ENCODE results near the gene CXorf58. TPM values are rescaled to one million over a fixed set of nuclear protein-coding genes. Genes with fewer than 3 reads are reported as not detected.
"Not testable (repeated sequence)": the region's sequence is repeated elsewhere in the genome, so short reads cannot be mapped to it uniquely, and the experiment has no call there.

CXorf58 gene
- total RNA-seq, 2 donors from 2014 or later, result not detected

- no peaks in the 10 kb centered on the region for H3K36me3 ChIP-seq (ENCODE audit: control insufficient read depth, insufficient read depth, low read length)
- no peak overlapping the region for H3K9ac ChIP-seq (ENCODE audit: extremely low read depth, low read length, poor library complexity, severe bottlenecking)
- TF ChIP-seq, protein P1, sequence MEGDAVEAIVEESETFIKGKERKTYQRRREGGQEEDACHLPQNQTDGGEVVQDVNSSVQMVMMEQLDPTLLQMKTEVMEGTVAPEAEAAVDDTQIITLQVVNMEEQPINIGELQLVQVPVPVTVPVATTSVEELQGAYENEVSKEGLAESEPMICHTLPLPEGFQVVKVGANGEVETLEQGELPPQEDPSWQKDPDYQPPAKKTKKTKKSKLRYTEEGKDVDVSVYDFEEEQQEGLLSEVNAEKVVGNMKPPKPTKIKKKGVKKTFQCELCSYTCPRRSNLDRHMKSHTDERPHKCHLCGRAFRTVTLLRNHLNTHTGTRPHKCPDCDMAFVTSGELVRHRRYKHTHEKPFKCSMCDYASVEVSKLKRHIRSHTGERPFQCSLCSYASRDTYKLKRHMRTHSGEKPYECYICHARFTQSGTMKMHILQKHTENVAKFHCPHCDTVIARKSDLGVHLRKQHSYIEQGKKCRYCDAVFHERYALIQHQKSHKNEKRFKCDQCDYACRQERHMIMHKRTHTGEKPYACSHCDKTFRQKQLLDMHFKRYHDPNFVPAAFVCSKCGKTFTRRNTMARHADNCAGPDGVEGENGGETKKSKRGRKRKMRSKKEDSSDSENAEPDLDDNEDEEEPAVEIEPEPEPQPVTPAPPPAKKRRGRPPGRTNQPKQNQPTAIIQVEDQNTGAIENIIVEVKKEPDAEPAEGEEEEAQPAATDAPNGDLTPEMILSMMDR (conservative IDR thresholded peaks at IDR 0.05), result no peak
- Mint-ChIP-seq H3K4me1 (peaks cover 21% of the 10 kb centered on the region), H3K4me3 (no peak overlapping the region), H3K36me3 (ENCODE audit: low read depth) (peaks cover 10% of the 10 kb centered on the region), H3K9me3 (no peaks in the 10 kb centered on the region), H3K27ac (no peak overlapping the region), H3K27me3 (ENCODE audit: insufficient read depth) (no peaks in the 10 kb centered on the region)
- no peak overlapping the region for H3K27ac ChIP-seq (ENCODE audit: low read depth, low read length)
- DNase-seq, result no peak
- 92 to 100% methylated on average over 1 to 3 of the region's 3 CpGs for WGBS, 2 experiments (ENCODE audit: insufficient coverage in 1 of 2, insufficient read length in 1 of 2)
- no peaks in the 10 kb centered on the region for H3K4me1 ChIP-seq (ENCODE audit: control insufficient read depth, insufficient read depth, low read length)
- H3K27me3 ChIP-seq (ENCODE audit: control insufficient read depth, insufficient read depth, low read length, poor library complexity, severe bottlenecking), result no peaks in the 10 kb centered on the region
- H3K4me3 ChIP-seq (ENCODE audit: low read length), result no peak overlapping the region
- no peaks in the 10 kb centered on the region for H3K9me3 ChIP-seq (ENCODE audit: control insufficient read depth, low read length)
Measured at GRCh38 chrX:23888887-23889501, 18.8 kb upstream of the CXorf58 start.

DNA sequence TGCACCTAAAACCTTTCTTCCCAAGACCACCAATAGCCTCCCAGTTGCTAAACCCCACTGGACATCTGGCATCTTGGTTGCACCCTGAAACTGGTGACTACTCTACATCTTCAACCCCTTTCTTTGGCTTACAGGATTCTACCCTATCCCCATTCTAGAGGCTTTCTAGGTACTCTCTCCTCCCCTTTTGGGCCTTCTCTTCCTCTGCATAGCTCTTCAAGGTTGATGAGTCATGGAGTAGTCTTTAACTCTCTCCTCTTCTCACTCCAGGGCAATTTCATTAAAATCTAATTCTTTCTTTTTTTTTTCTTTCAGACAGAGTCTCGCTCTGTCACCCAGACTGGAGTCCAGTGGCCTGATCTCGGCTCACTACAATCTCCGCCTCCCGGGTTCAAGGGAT lies 16.9 kb upstream of the CXorf58 start:
- Histone ChIP-seq H3K4me3 (ENCODE audit: low read length) (no peak overlapping the region), H3K9me3 (ENCODE audit: control insufficient read depth, low read length) (no peaks in the 10 kb centered on the region), H3K4me1 (ENCODE audit: control insufficient read depth, insufficient read depth, low read length) (no peaks in the 10 kb centered on the region), H3K27ac (ENCODE audit: low read depth, low read length) (no peak overlapping the region), H3K36me3 (ENCODE audit: control insufficient read depth, insufficient read depth, low read length) (no peaks in the 10 kb centered on the region), H3K9ac (ENCODE audit: extremely low read depth, low read length, poor library complexity, severe bottlenecking) (no peak overlapping the region), H3K27me3 (ENCODE audit: control insufficient read depth, insufficient read depth, low read length, poor library complexity, severe bottlenecking) (no peaks in the 10 kb centered on the region)
- H3K9me3 Mint-ChIP-seq, result no peaks in the 10 kb centered on the region
- H3K27me3 Mint-ChIP-seq (ENCODE audit: insufficient read depth), result no peaks in the 10 kb centered on the region
- DNase-seq, result no peak
- H3K4me1 Mint-ChIP-seq, result peaks cover 10% of the 10 kb centered on the region
- TF ChIP-seq, protein P1 (conservative IDR thresholded peaks at IDR 0.05), result no peak
- H3K27ac Mint-ChIP-seq, result no peak overlapping the region
- WGBS, 2 experiments (ENCODE audit: insufficient coverage in 1 of 2, insufficient read length in 1 of 2), result 76 to 95% methylated on average over 3 to 4 of the region's 4 CpGs
- H3K4me3 Mint-ChIP-seq, result no peak overlapping the region
- peaks cover 11% of the 10 kb centered on the region for H3K36me3 Mint-ChIP-seq (ENCODE audit: low read depth)

- Mint-ChIP-seq H3K4me1 (peaks cover 14% of the 10 kb centered on the region), H3K27ac (peak overlapping the region; percentile 40), H3K36me3 (ENCODE audit: low read depth) (peaks cover 15% of the 10 kb centered on the region)
- not testable (repeated sequence) for H3K9ac ChIP-seq (ENCODE audit: extremely low read depth, low read length, poor library complexity, severe bottlenecking); H3K27ac ChIP-seq (ENCODE audit: low read depth, low read length); H3K27me3 Mint-ChIP-seq (ENCODE audit: insufficient read depth); H3K9me3 ChIP-seq (ENCODE audit: control insufficient read depth, low read length); H3K4me3 ChIP-seq (ENCODE audit: low read length); H3K36me3 ChIP-seq (ENCODE audit: control insufficient read depth, insufficient read depth, low read length); DNase-seq; H3K4me3 Mint-ChIP-seq; H3K4me1 ChIP-seq (ENCODE audit: control insufficient read depth, insufficient read depth, low read length); H3K27me3 ChIP-seq (ENCODE audit: control insufficient read depth, insufficient read depth, low read length, poor library complexity, severe bottlenecking); H3K9me3 Mint-ChIP-seq
- WGBS, 2 experiments (ENCODE audit: insufficient coverage in 1 of 2, insufficient read length in 1 of 2), result 95% methylated on average over 6 of the region's 6 CpGs; no CpG with 5 or more reads in 1 of the 2 experiments
Measured at GRCh38 chrX:23894993-23895392, 12.8 kb upstream of the CXorf58 start.

- not testable (repeated sequence) for H3K4me1 ChIP-seq (ENCODE audit: control insufficient read depth, insufficient read depth, low read length); H3K4me3 ChIP-seq (ENCODE audit: low read length); H3K9ac ChIP-seq (ENCODE audit: extremely low read depth, low read length, poor library complexity, severe bottlenecking); DNase-seq; H3K9me3 ChIP-seq (ENCODE audit: control insufficient read depth, low read length); H3K4me3 Mint-ChIP-seq; H3K27ac ChIP-seq (ENCODE audit: low read depth, low read length); H3K9me3 Mint-ChIP-seq; H3K27ac Mint-ChIP-seq; H3K36me3 ChIP-seq (ENCODE audit: control insufficient read depth, insufficient read depth, low read length); H3K27me3 Mint-ChIP-seq (ENCODE audit: insufficient read depth); H3K27me3 ChIP-seq (ENCODE audit: control insufficient read depth, insufficient read depth, low read length, poor library complexity, severe bottlenecking)
- 97% methylated on average over 3 of the region's 4 CpGs; no CpG with 5 or more reads in 1 of the 2 experiments for WGBS, 2 experiments (ENCODE audit: insufficient coverage in 1 of 2, insufficient read length in 1 of 2)
- Mint-ChIP-seq H3K4me1 (peaks cover 18% of the 10 kb centered on the region), H3K36me3 (ENCODE audit: low read depth) (peaks cover 11% of the 10 kb centered on the region)
Measured at GRCh38 chrX:23896539-23896938, 11.3 kb upstream of the CXorf58 start.
